ENCODE data around the gene HNMT. TPM values are rescaled to one million over a fixed set of nuclear protein-coding genes. Genes with fewer than 3 reads are reported as not detected.

HNMT gene
- total RNA-seq, 1 experiment from 2014 or later: 4.1 TPM

DNA sequence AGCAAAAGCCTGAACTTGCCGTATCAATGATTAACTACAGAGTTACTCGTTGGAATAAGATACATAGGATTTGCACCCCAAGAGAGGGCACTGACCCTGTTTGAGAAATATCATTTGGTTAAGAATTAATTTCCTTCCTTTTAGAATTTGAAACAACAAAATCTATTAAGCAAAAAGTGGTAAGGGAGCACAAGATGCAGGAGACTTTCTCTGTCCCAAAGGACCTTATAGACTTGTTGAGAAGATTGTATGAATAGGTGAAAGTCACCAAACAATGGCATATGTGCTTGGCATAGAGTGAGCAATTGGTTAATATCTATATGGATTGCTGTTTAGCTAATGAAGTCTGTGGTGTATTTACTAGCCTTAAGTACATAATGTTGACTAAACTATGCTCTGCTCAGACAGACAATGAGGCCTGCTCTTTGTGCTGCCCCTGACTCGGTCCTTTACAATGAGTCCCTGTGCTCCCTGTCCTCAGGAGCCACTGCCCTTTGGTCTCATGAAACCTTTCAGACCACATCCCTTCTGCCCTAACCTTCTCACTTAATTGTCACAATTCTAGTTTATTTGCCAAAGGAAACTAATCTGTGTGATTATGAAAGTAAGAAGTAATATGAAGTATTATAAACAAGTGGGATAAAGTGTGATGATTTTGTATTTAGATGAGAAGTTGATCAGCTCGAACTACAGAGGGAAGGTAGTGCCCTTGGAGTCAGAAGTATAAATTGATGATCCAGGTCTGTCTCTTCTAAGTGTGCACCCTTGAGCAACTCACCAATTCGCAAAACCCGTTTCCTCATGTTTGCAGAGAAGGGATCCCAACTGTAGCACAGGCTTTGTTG, 21.2 kb upstream of the HNMT start:
- Histone ChIP-seq H3K4me3 (ENCODE audit: low read depth in 2 of 2, low read length in 2 of 2) (no peak overlapping the region), H3K27ac (ENCODE audit: low read length) (no peak overlapping the region), H3K9me3 (ENCODE audit: control insufficient read depth, insufficient read depth, low read depth, low read length) (no peaks in the 10 kb centered on the region), H3K4me1 (ENCODE audit: control insufficient read depth, insufficient read depth, low read length) (no peaks in the 10 kb centered on the region), H3K27me3 (ENCODE audit: control insufficient read depth, insufficient read depth, low read length) (no peaks in the 10 kb centered on the region), H3K36me3 (ENCODE audit: control insufficient read depth, insufficient read depth, low read length) (no peaks in the 10 kb centered on the region)
- ChIA-PET CTCF (interaction anchor here (0.6 kb wide), 1 partner anchor 78 kb away, joined by 5 read pairs; no protein-coding TSS in a partner anchor), POLR2A (no interaction called here)
- DNase-seq (ENCODE audit: low read depth, low spot score) (no peak), ATAC-seq (no peak)
- TF ChIP-seq, protein P1, sequence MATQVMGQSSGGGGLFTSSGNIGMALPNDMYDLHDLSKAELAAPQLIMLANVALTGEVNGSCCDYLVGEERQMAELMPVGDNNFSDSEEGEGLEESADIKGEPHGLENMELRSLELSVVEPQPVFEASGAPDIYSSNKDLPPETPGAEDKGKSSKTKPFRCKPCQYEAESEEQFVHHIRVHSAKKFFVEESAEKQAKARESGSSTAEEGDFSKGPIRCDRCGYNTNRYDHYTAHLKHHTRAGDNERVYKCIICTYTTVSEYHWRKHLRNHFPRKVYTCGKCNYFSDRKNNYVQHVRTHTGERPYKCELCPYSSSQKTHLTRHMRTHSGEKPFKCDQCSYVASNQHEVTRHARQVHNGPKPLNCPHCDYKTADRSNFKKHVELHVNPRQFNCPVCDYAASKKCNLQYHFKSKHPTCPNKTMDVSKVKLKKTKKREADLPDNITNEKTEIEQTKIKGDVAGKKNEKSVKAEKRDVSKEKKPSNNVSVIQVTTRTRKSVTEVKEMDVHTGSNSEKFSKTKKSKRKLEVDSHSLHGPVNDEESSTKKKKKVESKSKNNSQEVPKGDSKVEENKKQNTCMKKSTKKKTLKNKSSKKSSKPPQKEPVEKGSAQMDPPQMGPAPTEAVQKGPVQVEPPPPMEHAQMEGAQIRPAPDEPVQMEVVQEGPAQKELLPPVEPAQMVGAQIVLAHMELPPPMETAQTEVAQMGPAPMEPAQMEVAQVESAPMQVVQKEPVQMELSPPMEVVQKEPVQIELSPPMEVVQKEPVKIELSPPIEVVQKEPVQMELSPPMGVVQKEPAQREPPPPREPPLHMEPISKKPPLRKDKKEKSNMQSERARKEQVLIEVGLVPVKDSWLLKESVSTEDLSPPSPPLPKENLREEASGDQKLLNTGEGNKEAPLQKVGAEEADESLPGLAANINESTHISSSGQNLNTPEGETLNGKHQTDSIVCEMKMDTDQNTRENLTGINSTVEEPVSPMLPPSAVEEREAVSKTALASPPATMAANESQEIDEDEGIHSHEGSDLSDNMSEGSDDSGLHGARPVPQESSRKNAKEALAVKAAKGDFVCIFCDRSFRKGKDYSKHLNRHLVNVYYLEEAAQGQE (IDR thresholded peaks at IDR 0.05; ENCODE audit: insufficient read depth in 1 of 2, low read depth in 2 of 2, low read length in 1 of 2): no peak
- TF ChIP-seq TCF7L2 (IDR thresholded peaks at IDR 0.05; ENCODE audit: low read depth, low read length) (no peak), POLR2AphosphoS5 (IDR thresholded peaks at IDR 0.05; ENCODE audit: low read depth, low read length) (no peak), SIN3A (IDR thresholded peaks at IDR 0.05; ENCODE audit: borderline replicate concordance, insufficient read depth, low read depth, low read length) (no peak)
- TF ChIP-seq, protein P2, sequence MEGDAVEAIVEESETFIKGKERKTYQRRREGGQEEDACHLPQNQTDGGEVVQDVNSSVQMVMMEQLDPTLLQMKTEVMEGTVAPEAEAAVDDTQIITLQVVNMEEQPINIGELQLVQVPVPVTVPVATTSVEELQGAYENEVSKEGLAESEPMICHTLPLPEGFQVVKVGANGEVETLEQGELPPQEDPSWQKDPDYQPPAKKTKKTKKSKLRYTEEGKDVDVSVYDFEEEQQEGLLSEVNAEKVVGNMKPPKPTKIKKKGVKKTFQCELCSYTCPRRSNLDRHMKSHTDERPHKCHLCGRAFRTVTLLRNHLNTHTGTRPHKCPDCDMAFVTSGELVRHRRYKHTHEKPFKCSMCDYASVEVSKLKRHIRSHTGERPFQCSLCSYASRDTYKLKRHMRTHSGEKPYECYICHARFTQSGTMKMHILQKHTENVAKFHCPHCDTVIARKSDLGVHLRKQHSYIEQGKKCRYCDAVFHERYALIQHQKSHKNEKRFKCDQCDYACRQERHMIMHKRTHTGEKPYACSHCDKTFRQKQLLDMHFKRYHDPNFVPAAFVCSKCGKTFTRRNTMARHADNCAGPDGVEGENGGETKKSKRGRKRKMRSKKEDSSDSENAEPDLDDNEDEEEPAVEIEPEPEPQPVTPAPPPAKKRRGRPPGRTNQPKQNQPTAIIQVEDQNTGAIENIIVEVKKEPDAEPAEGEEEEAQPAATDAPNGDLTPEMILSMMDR (IDR thresholded peaks at IDR 0.05): no peak
- no TSS peak for BruUV-seq (replicated peaks)
- in situ Hi-C loops (cut with HindIII; ENCODE audit: low pct_unique_long_range_greater_than_20kb, low sequenced_read_pairs) (no loop called here), intact Hi-C loops (cut with micrococcal nuclease; ENCODE audit: unreplicated experiment) (loop anchor here (10.0 kb wide), 2 partner anchors 432 to 842 kb away; partner anchors contain the start of gene NXPH2)

DNA sequence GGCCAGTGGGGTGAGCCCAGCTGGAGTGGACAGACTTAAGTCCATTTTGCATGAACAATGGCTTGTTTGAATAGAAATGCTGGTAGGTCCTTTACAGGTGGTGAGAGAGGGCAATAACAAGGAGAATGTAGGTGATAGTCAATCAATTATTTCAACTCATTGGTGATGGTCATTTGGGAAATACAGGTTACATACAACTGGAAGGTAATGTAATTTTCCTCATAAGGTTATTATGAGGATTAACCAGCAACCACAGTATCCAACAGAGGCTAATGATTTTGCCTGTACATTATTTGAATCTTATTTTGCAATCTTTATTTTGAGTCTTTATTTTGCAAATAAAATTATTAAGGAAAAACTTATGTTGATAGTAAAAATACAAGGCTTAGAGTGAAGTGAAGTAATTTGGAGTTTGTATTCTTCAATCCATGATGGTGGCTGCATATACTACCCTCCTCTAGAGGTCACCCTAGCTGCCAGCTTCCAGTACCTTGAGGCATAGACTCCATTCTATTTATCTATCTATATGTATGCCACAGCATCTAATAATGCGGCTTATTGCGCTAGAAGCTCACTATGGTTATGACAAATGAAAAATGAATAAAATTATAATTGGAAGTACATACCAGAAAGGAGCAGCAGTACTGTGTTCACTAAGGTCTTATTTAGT, 20.5 kb upstream of the HNMT start:
- no peaks in the 10 kb centered on the region for H3K27me3 ChIP-seq (ENCODE audit: control insufficient read depth, insufficient read depth, low read length)
- no peak overlapping the region for H3K4me3 ChIP-seq (ENCODE audit: low read depth in 2 of 2, low read length in 2 of 2)
- in situ Hi-C loops (cut with HindIII; ENCODE audit: low pct_unique_long_range_greater_than_20kb, low sequenced_read_pairs): no loop called here
- TF ChIP-seq, protein P2 (IDR thresholded peaks at IDR 0.05): no peak
- no peak for TF ChIP-seq POLR2AphosphoS5 (IDR thresholded peaks at IDR 0.05; ENCODE audit: low read depth, low read length)
- no peak for TF ChIP-seq TCF7L2 (IDR thresholded peaks at IDR 0.05; ENCODE audit: low read depth, low read length)
- no peak for TF ChIP-seq SIN3A (IDR thresholded peaks at IDR 0.05; ENCODE audit: borderline replicate concordance, insufficient read depth, low read depth, low read length)
- TF ChIP-seq, protein P1 (IDR thresholded peaks at IDR 0.05; ENCODE audit: insufficient read depth in 1 of 2, low read depth in 2 of 2, low read length in 1 of 2): no peak
- no peak overlapping the region for H3K27ac ChIP-seq (ENCODE audit: low read length)
- ChIA-PET POLR2A (no interaction called here), CTCF (interaction anchor here (0.6 kb wide), 1 partner anchor 77 kb away, joined by 5 read pairs; no protein-coding TSS in a partner anchor)
- ATAC-seq (no peak), DNase-seq (ENCODE audit: low read depth, low spot score) (no peak)
- no peaks in the 10 kb centered on the region for H3K4me1 ChIP-seq (ENCODE audit: control insufficient read depth, insufficient read depth, low read length)
- intact Hi-C loops (cut with micrococcal nuclease; ENCODE audit: unreplicated experiment): loop anchor here (10.0 kb wide), 2 partner anchors 431 to 841 kb away; partner anchors contain the start of gene NXPH2
- no peaks in the 10 kb centered on the region for H3K9me3 ChIP-seq (ENCODE audit: control insufficient read depth, insufficient read depth, low read depth, low read length)
- no TSS peak for BruUV-seq (replicated peaks)
- H3K36me3 ChIP-seq (ENCODE audit: control insufficient read depth, insufficient read depth, low read length): no peaks in the 10 kb centered on the region
